ENCODE results near the gene ZFAND2A.
"Not testable (repeated sequence)": the region's sequence is repeated elsewhere in the genome, so short reads cannot be mapped to it uniquely, and the experiment has no call there.

Gene ZFAND2A

DNA sequence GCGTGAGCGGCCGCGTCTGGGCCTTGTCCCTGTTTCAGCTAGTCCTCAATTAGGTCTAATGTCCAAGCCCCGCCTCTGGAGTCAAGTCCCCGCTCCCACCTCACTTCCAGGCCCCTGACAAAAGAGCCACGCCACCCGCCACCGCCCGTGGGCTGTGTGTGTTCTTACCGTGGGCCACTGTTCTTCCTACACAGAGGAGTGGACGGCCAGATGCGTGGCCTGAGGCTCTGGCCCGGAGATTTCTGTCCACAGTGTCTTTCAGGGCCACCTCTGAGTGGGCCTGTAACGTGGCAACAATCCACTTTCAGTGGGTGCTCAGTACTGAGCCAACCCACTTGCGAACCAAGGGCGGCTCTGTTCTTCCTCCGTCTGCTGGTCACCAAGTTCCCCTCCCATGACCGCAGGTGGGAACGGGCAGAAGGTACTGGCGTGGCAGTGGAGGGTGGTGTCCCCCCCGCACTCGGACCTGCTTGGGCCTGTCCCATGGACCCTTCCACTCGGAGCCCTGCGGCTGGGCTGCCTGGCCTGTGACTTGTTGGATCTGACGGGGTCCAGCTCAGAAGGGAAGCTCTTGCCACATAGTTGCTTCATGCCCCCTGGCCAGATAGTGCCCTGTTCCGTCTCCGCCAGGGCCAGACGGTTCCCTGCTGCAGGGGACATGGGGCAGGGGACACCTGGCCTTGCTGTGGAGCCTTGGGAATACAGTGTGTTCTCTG is 15.0 kb upstream of the ZFAND2A start:
- no peak for DNase-seq

DNA sequence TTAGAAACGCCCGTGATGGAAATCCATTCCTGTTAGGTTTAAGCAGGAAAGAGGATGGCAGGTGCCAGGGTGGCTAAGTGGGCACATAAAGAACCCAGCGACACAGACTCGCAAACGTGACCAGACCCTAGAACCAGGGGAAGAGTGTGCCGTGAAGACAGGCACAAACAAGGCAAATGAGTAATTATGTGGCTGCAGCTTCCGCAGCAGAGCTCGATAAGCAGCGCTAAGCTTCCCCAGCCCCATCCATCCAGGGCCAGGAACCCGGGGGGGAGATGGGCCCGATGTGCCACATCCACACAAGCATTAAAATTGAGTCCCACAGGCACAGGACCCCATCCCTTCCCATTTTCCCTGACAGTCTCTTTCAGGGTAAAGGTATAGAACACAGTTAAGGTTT is 14.0 kb upstream of the ZFAND2A start:
- DNase-seq: no peak

DNA sequence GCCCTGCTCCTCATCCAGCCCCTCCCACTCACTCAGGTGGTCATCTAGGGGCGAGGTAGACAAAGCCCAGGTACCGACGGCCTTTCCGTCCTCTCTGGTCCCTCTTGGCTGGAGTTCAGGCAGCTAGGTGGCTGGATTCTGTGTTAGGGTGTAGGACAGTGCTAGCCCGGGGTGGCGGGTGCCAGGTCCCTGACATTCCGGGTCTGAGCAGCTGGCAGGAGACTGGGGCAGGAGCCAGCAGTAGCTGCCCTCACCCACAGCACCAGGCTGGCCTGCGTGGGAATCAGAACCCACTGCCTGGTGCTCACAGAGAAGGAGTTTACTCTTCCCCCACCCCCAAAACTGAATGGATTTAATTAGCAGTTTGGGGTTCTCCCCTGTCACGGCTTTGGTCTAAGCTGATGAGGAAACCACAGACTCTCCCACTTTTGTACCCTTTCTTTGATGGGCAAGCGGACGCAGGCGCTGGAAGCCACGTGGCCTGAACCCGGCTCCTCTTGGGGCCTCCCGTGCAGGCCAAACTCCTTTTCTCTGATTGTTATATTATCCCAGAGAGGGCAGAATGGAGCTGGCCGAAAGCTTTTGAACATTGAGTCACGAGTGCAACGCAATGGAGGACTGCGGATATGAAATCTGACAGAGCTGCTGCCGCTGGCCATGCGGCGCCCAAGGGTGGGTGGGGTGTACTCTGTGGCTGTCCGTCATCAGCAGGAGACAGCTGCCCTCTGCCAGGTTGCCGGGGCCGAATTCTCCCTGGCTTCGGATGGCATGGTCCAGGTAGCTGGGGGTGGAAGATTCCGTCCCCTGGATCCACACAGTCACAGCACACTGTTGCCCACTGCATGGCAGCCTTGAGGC is 12.9 kb upstream of the ZFAND2A start:
- no peak for DNase-seq

DNA sequence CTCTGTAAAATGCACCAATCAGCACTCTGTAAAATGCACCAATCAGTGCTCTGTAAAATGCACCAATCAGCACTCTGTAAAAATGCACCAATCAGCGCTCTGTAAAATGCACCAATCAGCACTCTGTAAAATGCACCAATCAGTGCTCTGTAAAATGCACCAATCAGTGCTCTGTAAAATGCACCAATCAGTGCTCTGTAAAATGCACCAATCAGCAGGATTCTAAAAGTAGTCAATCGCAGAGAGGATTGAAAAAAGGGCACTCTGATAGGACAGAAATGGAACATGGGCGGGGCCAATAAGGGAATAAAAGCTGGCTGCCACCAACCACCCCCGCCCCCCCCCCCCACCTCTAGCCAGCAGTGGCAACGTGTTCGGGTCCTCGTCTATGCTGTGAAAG is 11.5 kb upstream of the ZFAND2A start:
- DNase-seq: not testable (repeated sequence)

DNA sequence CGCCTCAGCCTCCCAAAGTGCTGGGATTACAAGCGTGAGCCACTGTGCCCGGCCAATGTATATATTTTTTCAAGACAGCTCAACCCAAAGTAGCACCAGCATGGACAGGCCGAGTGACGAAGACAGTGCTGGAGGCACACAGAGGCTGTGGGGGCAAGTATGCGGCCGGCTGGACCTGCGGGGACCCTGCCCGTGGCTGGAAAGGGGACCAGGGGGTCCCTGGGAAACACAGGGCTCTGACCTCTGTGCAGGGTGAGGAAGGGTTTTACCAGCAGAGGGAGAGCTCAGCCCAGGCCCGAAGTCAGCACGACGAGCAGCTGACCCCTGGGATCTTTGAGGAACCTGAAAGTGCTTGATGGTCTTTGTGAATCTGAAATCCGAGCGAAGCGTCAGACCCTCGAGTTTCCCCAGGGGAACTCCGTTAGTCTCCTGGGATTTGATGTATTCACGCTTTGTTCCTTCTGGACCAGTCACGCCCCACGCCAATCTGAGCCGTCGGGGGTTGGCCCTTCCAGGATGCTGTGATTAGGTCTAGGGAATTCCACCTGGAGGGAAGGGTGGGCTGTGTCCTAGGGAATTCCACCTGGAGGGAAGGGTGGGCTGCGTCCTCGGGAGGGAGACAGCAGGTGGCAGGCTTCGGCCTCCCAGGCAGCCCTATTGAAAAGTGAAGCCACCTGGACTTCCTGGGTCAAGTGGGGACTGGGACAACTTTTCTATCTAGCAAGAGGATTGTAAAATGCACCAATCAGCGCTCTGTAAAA is 10.9 kb upstream of the ZFAND2A start:
- no peak for DNase-seq

DNA sequence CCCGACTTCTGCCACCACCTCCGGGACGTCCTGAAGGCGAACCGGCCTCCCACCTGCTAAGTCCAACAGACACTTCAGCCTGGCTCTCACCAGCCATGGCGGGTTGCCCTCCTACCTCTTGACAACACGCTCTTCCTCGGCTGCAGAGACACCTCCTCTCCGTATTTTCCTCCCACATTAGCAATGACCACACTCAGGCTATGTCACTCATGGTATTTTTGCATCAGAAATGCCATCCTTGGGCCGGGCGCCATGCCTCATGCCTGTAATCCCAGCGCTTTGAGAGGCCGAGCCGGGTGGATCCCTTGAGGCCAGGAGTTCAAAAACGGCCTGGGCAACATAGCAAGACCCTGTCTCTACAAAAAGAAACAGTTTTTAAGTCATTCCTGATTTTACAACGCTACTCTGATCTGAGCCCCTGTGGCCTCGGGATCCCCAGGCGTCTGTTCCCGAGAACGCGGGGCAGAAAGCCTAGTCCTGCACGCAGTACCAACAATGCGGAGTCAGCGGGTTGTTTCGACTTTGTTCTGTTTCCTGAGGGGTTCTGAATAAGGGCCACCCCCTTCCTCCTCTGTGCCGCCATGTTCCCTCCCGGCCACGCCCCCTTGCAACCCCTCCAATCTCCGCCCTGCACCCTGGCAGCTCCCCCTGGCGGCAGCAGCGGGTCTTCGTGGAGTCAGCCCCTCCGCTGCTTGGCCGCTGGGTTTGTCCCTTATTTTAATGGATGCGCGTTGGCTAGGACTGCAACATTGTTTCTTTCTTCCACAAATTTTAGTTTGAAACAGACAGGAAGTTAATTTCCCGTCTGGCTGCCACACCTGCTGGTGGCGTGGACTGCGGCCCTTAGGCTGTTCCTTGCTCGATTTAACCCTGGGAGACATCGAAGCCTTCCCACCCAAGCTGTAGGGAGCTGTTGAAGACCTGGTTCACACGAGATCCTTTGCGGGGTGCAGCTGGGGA is 9.7 kb upstream of the ZFAND2A start:
- no peak for DNase-seq

DNA sequence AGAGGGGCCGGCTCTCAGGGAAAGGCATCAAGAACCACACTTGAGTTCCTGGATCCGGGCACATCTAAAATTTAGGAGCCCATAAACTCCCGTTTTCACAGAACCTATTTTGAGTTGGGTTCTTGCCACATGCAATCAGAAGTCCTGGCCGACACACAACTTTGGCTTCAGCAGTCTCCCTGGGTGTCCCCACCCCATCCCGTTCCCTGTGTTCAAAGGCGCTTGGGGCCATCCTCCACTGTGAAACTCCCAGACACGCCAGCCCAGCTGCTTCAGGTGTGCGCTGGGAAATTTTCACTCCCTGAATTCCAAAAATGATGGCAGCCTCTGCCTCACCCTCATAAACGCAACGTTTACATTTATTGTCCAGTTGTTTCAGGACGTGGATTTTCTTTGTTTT is 8.4 kb upstream of the ZFAND2A start:
- DNase-seq: no peak

DNA sequence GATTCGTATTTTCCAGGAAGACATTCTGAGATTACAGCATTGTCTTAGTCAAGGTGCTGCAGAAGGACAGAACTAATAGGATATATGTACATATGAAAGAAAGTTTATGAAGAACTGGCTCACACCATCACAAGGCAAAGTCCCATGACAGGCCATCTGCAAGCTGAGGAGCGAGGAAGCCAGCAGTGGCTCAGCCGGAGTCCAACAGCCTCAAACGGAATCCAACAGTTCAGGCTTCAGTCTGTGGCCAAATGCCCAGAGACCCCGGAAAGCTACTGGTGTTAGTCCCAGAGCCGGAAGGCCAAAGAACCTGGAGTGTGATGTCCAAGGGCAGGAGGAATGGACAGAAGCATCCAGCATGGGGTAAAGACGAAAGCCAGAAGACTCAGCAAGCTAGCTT is 4.4 kb upstream of the ZFAND2A start:
- DNase-seq: no peak

DNA sequence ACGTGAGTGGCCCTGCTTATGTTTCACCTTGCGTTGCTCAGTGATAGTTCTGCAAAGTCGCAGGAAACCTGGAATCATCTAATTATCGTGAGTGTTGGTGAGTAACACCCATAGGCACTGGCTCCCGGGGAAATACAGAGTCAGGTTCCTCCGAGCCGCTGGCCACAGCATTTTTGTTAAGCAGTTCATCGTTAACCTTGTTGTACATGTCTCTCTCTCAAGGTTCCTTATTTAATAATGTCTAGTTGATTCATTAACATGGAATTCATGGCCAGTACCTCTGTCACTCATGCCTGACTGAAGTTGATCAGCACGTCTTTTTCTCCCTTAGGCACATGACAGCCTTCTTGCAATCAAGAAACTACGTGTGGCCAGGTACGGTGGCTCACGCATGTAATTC is 3.1 kb upstream of the ZFAND2A start:
- DNase-seq: no peak

DNA sequence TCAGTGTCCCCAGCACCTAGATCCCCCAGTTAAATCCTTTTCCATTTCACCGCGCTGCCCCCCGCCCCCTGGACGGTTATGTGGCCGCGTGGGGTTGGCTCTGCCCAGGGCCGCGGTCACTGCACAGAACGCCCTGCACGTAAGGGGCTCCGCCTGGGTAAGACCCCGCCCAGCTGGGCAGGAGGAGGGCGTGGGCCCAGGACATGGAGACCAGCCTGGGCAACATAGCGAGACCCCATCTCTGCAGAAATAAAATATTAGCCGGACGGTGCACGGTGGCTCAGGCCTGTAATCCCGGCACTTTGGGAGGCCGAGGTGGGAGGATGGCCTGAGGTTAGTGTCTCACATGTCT is 650 bp upstream of the ZFAND2A start:
- DNase-seq: no peak

DNA sequence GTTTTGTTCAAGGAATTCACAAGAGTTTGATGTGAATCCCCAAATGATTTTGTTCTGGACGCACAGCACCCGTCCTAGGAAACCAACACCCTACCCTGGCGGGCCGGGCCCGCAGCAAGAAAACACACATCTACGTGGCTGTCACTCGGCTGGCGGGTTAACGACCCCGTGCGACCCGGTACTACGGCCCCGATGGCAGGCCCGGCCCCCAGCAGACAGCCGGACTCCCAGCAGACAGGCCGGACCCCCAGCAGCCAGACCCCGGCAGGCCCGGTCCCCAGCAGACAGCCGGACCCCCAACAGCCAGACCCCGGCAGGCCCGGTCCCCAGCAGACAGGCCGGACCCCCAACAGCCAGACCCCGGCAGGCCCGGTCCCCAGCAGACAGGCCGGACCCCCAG is 765 bp downstream of the ZFAND2A start:
- DNase-seq: not testable (repeated sequence)

DNA sequence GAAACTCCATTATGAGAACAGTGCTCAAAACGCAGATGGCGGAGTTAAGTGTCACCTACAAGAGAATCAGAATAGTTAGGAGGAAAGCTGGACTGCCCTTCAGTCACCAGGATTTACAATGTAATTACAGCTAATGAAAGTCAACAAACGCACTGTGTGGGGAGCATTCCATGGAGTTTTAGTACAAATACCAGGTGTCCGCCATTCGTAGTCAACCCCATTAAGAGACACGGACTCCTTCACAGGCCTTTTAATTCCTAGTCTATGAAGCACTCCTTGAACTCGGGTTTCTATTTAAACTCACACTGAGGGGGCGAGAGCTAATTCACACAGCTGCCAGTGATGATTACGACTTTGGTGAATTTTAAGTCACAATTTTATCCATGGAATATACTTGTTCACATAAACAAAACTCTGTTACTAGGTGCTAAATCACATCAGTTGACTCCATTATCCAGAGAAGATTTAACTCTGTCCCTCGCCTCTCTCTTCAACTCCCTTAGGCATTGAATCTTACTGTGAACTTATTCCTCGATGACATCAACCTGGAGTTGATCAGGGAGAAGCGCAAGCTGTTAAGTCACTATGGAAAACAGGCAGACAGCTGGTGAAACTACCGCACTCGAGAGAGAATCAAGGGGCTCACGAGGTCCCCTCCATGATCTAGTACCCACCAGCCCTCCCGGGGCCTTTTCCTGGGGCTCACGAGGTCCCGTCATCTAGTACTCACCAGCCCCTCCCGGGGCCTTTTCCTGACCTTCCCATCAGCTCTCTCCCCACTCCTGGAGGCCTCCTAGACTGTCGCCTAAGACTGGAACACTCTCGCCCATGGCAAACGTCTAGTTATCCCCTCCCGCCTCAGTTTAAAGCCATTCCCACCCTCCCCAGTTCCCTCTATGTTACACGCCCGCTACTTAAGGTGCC is 1.5 kb downstream of the ZFAND2A start:
- no peak for DNase-seq

DNA sequence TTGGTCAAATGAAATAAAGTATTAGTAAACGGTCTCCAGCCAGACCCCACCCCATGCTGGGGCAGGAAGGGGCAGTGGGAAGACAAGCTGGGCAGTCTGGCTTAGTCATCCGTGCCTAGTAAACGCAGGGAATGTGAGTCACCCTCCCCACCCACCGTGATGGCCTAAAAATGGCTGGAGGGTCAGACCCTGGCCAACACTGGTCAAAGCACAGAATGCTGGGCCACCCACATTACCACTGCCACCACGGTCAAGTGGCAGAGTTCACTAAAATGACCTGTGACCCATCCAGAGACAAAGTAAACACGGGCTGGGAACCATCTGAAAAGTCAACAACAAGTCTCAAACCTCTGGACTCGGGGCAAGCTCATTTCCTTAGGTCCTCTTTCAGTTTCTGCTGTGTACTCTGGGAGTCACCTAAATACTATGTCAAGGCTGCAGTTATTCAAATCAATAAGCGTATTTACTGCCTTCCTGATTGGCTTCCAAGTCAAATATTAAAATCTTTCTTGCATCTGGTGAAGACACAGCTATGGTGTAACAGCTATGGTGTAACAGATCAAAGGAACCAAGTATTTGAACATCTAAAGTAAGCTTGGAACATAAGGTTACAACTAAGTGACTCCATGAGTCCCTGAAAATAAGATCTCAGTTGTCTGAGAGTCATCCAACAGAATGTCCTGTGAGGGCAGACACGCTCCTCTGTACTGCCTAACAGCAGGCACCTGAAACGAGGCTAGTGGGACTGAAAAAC is 3.0 kb downstream of the ZFAND2A start:
- DNase-seq: no peak

DNA sequence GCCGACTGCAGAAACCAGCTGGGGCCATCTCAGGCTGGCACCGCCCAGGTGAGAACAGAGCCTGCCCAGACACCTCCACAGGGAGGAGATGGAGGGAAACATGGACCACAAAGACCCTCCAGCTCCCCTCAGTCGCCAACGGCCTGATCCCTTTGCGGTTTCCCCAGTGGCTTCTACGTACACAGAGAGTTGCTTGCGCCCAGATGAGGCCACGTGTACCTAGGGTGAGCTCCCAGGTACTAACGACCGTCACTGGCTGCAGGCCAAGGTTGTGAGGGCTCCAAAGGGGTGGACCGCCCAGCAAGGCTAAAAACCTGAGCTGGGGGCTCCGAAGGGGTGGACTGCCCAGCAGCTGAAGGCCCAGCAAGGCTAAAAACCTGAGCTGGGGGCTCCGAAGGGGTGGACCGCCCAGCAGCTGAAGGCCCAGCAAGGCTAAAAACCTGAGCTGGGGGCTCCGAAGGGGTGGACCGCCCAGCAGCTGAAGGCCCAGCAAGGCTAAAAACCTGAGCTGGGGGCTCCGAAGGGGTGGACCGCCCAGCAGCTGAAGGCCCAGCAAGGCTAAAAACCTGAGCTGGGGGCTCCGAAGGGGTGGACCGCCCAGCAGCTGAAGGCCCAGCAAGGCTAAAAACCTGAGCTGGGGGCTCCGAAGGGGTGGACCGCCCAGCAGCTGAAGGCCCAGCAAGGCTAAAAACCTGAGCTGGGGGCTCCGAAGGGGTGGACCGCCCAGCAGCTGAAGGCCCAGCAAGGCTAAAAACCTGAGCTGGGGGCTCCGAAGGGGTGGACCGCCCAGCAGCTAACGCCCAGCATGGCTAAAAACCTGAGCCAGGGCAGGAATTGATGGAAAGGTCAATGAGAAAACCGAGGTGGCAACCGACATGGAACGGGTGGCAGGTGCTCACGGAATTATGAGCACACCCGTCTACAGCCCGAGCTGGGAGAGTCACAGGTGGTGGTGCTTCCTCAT is 3.9 kb downstream of the ZFAND2A start:
- not testable (repeated sequence) for DNase-seq

DNA sequence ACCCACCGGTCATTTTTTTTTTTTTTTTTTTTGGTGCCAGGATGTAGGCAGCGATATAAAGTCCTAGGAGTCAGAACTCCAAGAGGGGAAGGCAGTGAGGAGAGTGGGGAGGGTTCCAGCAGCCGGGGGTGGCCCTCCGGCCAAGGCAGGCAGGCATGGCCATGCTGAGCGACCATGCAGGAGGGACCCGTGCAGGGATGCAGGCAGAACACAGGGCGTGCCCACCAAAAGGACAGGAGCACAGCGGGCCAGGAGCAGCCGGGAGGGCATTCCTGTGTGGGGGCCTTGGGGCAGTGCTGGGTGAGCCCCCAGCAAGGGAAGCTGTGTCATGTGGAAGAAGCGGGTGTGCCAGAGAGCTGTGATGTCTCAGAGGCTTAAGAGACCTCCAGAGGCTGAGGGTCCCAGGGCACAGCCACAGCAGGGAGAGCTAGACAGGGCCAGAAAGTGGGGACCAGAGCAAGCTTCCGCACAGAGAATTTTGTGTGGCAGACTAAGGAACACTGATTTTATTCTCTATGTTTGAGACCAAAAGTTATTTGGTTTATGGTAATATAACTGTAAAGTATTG is 5.7 kb downstream of the ZFAND2A start:
- no peak for DNase-seq

DNA sequence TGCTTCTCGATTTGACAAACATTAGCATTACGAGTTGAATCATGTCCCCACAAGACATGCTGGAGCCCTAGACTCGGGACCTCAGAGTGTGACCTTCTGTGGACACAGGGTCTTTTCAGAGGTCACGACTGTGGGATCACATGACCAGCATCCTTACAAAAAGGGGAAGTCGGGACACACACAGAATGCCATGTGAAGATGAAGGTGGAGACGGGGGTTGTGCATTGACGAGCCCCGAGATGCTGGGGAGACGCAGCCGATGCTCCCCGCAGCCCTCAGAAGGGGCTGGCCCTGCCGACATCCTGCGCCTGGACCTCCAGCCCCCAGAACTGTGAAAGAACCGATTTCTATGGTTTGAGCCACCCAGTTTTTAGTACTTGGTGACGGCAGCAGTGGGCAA is 7.5 kb downstream of the ZFAND2A start:
- no peak for DNase-seq

DNA sequence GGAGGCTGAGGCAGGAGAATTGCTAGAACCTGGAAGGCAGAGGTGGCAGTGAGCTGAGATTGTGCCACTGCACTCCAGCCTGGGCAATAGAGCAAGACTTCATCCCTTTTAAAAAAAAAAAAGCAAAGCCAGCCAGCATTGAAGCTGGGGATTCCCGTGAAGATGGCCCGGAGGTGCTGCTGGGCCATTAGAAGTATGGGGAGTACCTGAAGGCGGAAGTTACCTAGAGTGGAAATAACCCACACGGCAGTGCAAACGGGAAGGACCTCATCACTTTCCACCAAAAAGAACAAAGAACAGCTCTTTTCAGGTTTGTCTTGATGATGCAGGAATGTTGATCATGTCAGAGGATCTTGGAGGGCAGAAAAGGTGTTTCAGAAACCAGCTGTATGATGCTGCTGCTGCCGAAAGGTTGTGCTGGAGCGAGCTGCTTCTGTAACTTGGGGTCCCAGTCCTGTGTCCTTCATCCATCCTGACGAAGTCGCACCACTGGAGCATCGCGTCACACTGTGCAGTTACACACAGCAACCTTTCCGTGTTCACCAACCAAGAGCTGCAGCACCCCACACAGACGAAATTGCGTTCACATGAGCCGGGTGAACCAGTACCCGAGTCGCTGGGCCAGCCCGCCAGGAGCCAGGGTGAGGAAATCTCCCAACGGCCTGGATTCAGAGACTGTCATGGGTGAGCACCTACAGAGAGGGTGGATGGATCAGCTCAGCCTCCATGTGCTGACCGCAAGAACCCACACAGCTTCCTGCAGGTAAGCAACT is 8.2 kb downstream of the ZFAND2A start:
- no peak for DNase-seq

DNA sequence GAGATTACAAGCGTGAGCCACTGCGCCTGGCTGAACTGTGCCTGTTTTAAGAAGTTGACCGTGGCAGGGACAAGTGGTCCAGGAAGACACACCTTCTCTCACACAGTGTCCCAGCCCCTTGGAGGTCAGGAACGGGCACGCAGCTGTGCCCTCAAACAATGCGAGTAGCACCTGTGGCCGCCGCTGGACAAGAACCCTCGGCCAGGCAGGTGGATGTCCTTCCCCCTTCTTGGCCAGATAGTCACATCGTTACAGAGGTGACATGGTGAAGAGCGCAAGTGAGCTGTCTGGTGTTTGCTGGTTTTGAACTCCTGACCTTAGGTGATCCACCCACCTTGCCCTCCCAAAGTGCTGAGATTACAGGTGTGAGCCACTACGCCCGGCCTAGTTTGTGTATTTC is 8.8 kb downstream of the ZFAND2A start:
- no peak for DNase-seq

Data from DMS79 (cell line).